CD4-positive, alpha-beta T cell treated with Interleukin-1 beta for 1 hour (primary cell): ENCODE measurements around the gene DYNC1I1.

Source experiments
- DNase-seq, 2 donors: peaks; one replicate each; pipeline ENCODE4 v3.0.0-alpha.2; 2020 to 2022

Gene DYNC1I1

GRCh38 chr7:95974108-95974507, 201.8 kb downstream of the DYNC1I1 start:
- DNase-seq = no peak

GRCh38 chr7:95976369-95977060, 204.2 kb downstream of the DYNC1I1 start:
- DNase-seq = no peak

GRCh38 chr7:95977994-95978393, 205.6 kb downstream of the DYNC1I1 start:
- no peak for DNase-seq

- DNase-seq = no peak
These were observed 207.8 kb downstream of the DYNC1I1 start for GRCh38 chr7:95980167-95980566.

- no peak for DNase-seq
These were observed 208.4 kb downstream of the DYNC1I1 start for GRCh38 chr7:95980706-95981105.

GRCh38 chr7:95986178-95986764, 213.9 kb downstream of the DYNC1I1 start:
- DNase-seq = no peak

GRCh38 chr7:95989301-95989700, 216.9 kb downstream of the DYNC1I1 start:
- no peak for DNase-seq

- DNase-seq = no peak
These were observed 221.0 kb downstream of the DYNC1I1 start for GRCh38 chr7:95993380-95993779.

- no peak for DNase-seq
These were observed 223.8 kb downstream of the DYNC1I1 start for GRCh38 chr7:95996174-95996573.

- DNase-seq = no peak
These were observed 224.5 kb downstream of the DYNC1I1 start for GRCh38 chr7:95996886-95997285.

- no peak for DNase-seq
These were observed 225.3 kb downstream of the DYNC1I1 start for GRCh38 chr7:95997632-95998031.

GRCh38 chr7:95999481-95999880, 227.1 kb downstream of the DYNC1I1 start:
- no peak for DNase-seq

GRCh38 chr7:96004578-96004977, 232.2 kb downstream of the DYNC1I1 start:
- no peak for DNase-seq

GRCh38 chr7:96005271-96005670, 232.9 kb downstream of the DYNC1I1 start:
- no peak for DNase-seq

- DNase-seq = no peak
These were observed 236.8 kb downstream of the DYNC1I1 start for GRCh38 chr7:96009148-96009547.

GRCh38 chr7:96013836-96014235, 241.5 kb downstream of the DYNC1I1 start:
- no peak for DNase-seq

GRCh38 chr7:96014617-96015016, 242.3 kb downstream of the DYNC1I1 start:
- DNase-seq = no peak

GRCh38 chr7:96016056-96016586, 243.8 kb downstream of the DYNC1I1 start:
- no peak for DNase-seq

GRCh38 chr7:96016735-96017134, 244.4 kb downstream of the DYNC1I1 start:
- DNase-seq = no peak

GRCh38 chr7:96017877-96018276, 245.5 kb downstream of the DYNC1I1 start:
- DNase-seq = no peak

GRCh38 chr7:96021568-96021967, 249.2 kb downstream of the DYNC1I1 start:
- no peak for DNase-seq

- no peak for DNase-seq
These were observed 251.0 kb downstream of the DYNC1I1 start for GRCh38 chr7:96023387-96023786.

GRCh38 chr7:96026010-96026409, 253.7 kb downstream of the DYNC1I1 start:
- no peak for DNase-seq

- no peak for DNase-seq
These were observed 254.3 kb downstream of the DYNC1I1 start for GRCh38 chr7:96026611-96027010.

- DNase-seq = no peak
These were observed 256.4 kb downstream of the DYNC1I1 start for GRCh38 chr7:96028729-96029128.
